Measurements from ENCODE around the gene BIK. TPM values are rescaled to one million over a fixed set of nuclear protein-coding genes. Genes with fewer than 3 reads are reported as not detected.

BIK gene
- total RNA-seq, 1 donor from 2014 or later, result 1.6 TPM

GRCh38 chr22:43159484-43160178, 49.1 kb downstream of the BIK start:
- ATAC-seq, result peak; percentile 15 to 40
- H3K36me3 ChIP-seq, result peaks cover 32% of the 10 kb centered on the region
- intact Hi-C loops (cut with DNase I), result no loop called here

GRCh38 chr22:43160497-43161126, 50.1 kb downstream of the BIK start:
- Histone ChIP-seq H3K4me3 (no peak overlapping the region), H3K27me3 (ENCODE audit: low read depth) (no peaks in the 10 kb centered on the region), H3K36me3 (peaks cover 32% of the 10 kb centered on the region), H3K9me3 (no peaks in the 10 kb centered on the region), H3K4me1 (peaks cover 30% of the 10 kb centered on the region), H3K27ac (no peak overlapping the region)
- ATAC-seq, result no peak
- TF ChIP-seq CTCF (IDR thresholded peaks at IDR 0.05), result no peak
- DNase-seq, result no peak
- intact Hi-C loops (cut with DNase I), result no loop called here

More at GRCh38 chr22:43159484-43160178, 49.1 kb downstream of the BIK start:
- no peaks in the 10 kb centered on the region for H3K9me3 ChIP-seq
- H3K27ac ChIP-seq, result no peak overlapping the region
- no peak overlapping the region for H3K4me3 ChIP-seq
- no peak for DNase-seq
- peaks cover 34% of the 10 kb centered on the region for H3K4me1 ChIP-seq
- TF ChIP-seq CTCF (IDR thresholded peaks at IDR 0.05), result peak; percentile 39
- no peaks in the 10 kb centered on the region for H3K27me3 ChIP-seq (ENCODE audit: low read depth)

- H3K27ac ChIP-seq, result no peak overlapping the region
- ATAC-seq (no peak), DNase-seq (no peak)
- TF ChIP-seq CTCF (IDR thresholded peaks at IDR 0.05), result no peak
- H3K9me3 ChIP-seq, result no peaks in the 10 kb centered on the region
- no peak overlapping the region for H3K4me3 ChIP-seq
- H3K4me1 ChIP-seq, result peaks cover 26% of the 10 kb centered on the region
- peaks cover 38% of the 10 kb centered on the region for H3K36me3 ChIP-seq
- intact Hi-C loops (cut with DNase I), result no loop called here
- H3K27me3 ChIP-seq (ENCODE audit: low read depth), result no peaks in the 10 kb centered on the region
These were observed 52.0 kb downstream of the BIK start for GRCh38 chr22:43162412-43163150.

- H3K36me3 ChIP-seq, result peaks cover 45% of the 10 kb centered on the region
- no peak for TF ChIP-seq CTCF (IDR thresholded peaks at IDR 0.05)
- no peak overlapping the region for H3K27ac ChIP-seq
- no peak for DNase-seq
- H3K9me3 ChIP-seq, result no peaks in the 10 kb centered on the region
- peaks cover 26% of the 10 kb centered on the region for H3K4me1 ChIP-seq
- H3K27me3 ChIP-seq (ENCODE audit: low read depth), result no peaks in the 10 kb centered on the region
- no peak overlapping the region for H3K4me3 ChIP-seq
- no peak for ATAC-seq
- intact Hi-C loops (cut with DNase I), result no loop called here
These were observed 52.8 kb downstream of the BIK start for GRCh38 chr22:43163241-43163795.

- no peak for ATAC-seq
- peaks cover 50% of the 10 kb centered on the region for H3K36me3 ChIP-seq
- H3K27ac ChIP-seq, result no peak overlapping the region
- no peaks in the 10 kb centered on the region for H3K9me3 ChIP-seq
- no peak overlapping the region for H3K4me3 ChIP-seq
- DNase-seq, result no peak
- intact Hi-C loops (cut with DNase I), result no loop called here
- TF ChIP-seq CTCF (IDR thresholded peaks at IDR 0.05), result no peak
- H3K4me1 ChIP-seq, result peaks cover 24% of the 10 kb centered on the region
- no peaks in the 10 kb centered on the region for H3K27me3 ChIP-seq (ENCODE audit: low read depth)
These were observed 54.1 kb downstream of the BIK start for GRCh38 chr22:43164636-43165035.
